GM18499 (cell line): Measurements from ENCODE around the gene SLC10A3.
"Not testable (repeated sequence)": the region's sequence is repeated elsewhere in the genome, so short reads cannot be mapped to it uniquely, and the experiment has no call there.

Source experiments
- ATAC-seq: cut with Tn5 transposase; IDR thresholded peaks from one replicate; pipeline ENCODE4 v1.9.1; 2021; ENCODE audit warnings: moderate number of reproducible peaks; ENCODE audit not compliant: insufficient read depth, unreplicated experiment

Gene SLC10A3

GRCh38 chrX:154512879-154513553, 22.6 kb upstream of the SLC10A3 start:
- no peak for ATAC-seq

GRCh38 chrX:154511761-154512160, 21.3 kb upstream of the SLC10A3 start:
- ATAC-seq: no peak

- no peak for ATAC-seq
Observed at GRCh38 chrX:154509455-154509854, 19.0 kb upstream of the SLC10A3 start.

GRCh38 chrX:154508384-154508745, 17.9 kb upstream of the SLC10A3 start:
- no peak for ATAC-seq

- ATAC-seq: no peak
Observed at GRCh38 chrX:154507673-154508383, 17.4 kb upstream of the SLC10A3 start.

GRCh38 chrX:154506483-154507332, 16.3 kb upstream of the SLC10A3 start:
- ATAC-seq: no peak

GRCh38 chrX:154505734-154506133, 15.3 kb upstream of the SLC10A3 start:
- ATAC-seq: no peak

- no peak for ATAC-seq
Observed at GRCh38 chrX:154502989-154503388, 12.6 kb upstream of the SLC10A3 start.

- ATAC-seq: no peak
Observed at GRCh38 chrX:154502098-154502497, 11.7 kb upstream of the SLC10A3 start.

GRCh38 chrX:154501423-154501822, 11.0 kb upstream of the SLC10A3 start:
- ATAC-seq: not testable (repeated sequence)

GRCh38 chrX:154496591-154497137, 6.2 kb upstream of the SLC10A3 start:
- not testable (repeated sequence) for ATAC-seq

- ATAC-seq: no peak
Observed at GRCh38 chrX:154495472-154495922, 5.1 kb upstream of the SLC10A3 start.

- no peak for ATAC-seq
Observed at GRCh38 chrX:154494715-154495114, 4.3 kb upstream of the SLC10A3 start.

- peak; percentile 9 for ATAC-seq
Observed at GRCh38 chrX:154490021-154490413, 412 bp downstream of the SLC10A3 start.

GRCh38 chrX:154489182-154489581, 1.2 kb downstream of the SLC10A3 start:
- ATAC-seq: no peak

GRCh38 chrX:154488336-154489075, 1.9 kb downstream of the SLC10A3 start:
- ATAC-seq: no peak

GRCh38 chrX:154487518-154488290, 2.7 kb downstream of the SLC10A3 start:
- no peak for ATAC-seq

- ATAC-seq: no peak
Observed at GRCh38 chrX:154486396-154487207, 3.8 kb downstream of the SLC10A3 start, which contains the start of gene UBL4A. Gene UBL4A, minus strand, starts transcription at chrX:154486615. Its CDS starts 31 bp downstream, at chrX:154486584.
